Hematopoietic multipotent progenitor cell treated with erythropoietin and hydrocortisone succinate and interleukin-3 and kit ligand, for 6 days (in vitro differentiated cells): ENCODE data around the gene COL9A2.
"Not testable (repeated sequence)": the region's sequence is repeated elsewhere in the genome, so short reads cannot be mapped to it uniquely, and the experiment has no call there.

ENCODE experiments used
- DNase-seq: peaks from one replicate; pipeline ENCODE4 v3.0.0-alpha.2; 2015

COL9A2 gene

DNA sequence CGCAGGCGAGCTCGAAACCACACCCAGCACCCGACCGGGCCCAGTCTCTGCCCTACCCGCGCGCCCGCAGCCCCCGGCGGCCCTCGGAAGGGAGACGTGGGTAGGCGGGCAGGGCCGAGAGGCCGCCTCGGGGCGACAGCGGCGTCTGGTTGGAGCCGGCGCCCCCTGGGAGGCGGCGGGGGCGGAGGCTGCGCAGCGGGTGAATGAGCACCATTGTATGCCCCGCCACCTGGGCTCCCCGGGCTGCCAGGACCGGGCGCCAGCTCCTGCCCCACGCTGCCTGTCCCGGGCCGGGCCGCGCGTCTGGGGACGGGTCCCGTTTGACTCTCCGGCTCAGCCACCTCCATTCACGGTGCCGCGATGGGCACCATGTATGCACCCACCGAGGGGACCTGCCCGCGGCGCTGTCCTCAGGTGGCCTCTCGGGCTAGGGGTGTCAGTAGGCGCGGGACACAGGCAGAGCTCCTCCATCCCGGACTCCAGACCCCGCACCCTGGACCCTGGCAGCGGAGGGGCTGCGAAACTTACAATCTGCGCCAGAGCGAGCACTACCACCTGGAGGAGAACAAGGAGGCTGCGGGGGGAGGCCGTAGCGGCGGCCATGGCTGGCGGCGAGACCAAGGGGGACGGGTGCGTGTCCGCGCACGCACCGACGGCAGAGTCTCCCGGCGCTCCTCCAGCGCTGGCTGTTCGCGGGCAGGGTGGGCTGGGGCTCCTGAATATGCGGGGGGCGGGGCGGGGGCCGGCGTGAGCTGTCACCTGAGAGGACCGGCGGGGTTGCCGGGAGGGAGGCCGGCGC lies at the start of gene COL9A2:
TSS of gene COL9A2 (minus strand) at position 692 of the 799 bp plus-strand sequence. CDS start at position 603, 89 bp downstream.
- DNase-seq: peak; percentile 38

DNA sequence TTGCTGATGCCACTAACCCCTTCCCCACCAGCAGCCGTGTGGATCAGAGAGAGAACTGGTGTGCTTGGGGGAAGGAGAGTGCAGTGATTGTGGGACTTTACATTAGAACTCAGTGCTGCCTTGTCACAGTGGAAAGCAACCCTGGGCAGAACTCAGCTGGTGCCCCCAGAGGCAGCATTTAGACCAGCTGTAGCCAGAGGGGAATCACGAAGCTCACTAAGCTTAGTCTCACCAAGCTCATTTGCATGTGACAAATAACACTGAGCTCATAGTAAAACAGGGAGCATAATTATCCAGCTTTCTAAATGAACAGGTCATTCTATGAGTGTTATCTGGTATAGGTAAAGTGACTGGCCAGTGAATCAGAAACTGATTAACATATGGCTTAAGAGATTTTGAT lies 46.6 kb upstream of the COL9A2 start:
- peak; percentile 35 for DNase-seq

DNA sequence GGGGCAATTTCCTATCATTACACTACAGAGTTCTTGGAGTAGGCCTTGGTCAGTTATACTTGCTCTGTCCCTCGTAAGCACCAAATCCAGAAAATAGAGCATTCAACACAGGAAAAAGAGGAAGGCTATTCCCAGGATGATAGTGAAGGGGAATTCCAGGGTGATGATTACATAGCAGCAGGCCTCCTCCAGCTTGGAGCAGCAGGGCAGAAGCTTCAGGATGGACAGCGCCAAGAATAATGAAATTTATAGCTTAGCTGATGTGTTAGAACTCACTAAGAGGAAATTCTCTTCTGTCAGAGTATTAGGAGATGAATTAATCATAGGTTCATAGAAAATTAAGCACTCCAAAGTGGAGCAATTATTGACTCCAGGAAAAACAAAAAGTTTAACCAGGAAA lies 45.6 kb upstream of the COL9A2 start:
- no peak for DNase-seq

DNA sequence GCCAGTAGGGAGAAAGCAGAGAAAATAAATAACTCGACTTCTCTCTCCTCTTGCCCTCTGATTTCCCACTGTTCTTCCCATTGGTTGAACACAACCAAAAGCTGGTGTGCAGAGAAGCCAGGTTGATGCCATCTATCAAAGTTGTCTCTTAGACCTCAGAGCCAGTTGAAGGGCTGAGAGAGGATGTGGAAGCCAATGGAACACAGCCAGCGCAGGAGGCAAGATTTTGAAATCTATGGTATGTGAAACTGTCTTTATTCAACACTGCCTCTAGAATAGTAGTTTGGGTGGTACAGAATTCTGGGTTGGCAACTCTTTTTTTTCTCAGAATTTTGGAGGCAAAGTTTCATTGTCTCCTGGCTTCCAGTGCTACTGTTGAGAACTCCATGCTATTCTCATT lies 45.1 kb upstream of the COL9A2 start:
- no peak for DNase-seq

DNA sequence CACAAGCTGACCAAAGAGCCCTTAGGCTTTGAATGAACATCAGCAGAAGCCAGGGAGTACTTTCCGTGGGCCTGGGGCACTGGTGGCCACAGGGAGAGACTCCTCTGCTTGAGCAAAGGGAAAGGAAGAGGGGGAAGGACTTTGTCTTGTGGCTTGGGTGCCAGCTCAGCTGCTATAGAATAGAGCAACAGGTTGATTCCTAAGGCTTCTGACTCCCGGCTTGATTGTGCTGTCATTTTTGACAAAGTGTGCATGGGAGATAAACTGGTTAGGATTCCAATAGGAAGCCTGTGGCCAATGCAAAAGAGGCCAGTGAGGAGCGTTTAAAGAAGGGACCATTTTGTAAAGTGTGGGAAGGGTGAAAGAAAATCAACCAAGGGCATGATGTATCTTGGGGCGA lies 44.6 kb upstream of the COL9A2 start:
- DNase-seq: no peak

DNA sequence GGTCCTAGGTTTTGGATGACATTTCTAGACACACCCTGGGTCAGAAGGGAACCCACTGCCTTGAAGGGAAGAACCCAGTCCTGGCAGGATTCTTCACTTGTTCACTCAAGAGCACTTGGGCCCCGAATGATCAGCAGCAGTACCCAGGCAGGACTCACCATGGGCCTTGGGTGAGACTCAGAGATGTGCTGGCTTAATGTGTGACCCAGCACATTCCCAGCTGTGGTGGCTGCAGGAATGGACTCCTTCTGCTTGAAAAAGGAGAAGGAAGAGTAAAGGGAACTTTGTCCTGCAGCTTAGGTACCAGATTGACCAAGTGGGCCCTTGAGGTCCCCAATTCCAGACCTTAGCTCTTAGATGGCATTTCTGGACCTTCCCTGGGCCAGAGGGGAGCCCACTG lies 44.1 kb upstream of the COL9A2 start:
- no peak for DNase-seq

DNA sequence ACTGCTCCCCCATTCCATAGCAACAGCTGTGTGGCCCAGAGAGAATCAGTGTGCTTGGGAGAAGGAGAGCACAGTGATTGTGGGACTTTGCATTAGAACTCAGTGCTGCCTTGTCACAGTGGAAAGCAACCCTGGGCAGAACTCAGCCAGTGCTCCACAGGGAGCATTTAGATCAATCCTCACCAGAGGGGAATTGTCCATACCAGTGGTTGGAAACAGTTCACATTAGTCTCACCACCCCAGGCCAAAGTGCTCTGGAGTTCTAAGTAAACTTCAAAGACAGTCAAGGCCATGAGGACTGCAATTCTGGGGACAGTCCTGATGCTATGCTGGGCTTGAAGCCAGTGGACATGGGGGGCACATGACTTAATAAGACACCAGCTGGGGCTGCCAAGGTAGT lies 43.5 kb upstream of the COL9A2 start:
- no peak for DNase-seq

DNA sequence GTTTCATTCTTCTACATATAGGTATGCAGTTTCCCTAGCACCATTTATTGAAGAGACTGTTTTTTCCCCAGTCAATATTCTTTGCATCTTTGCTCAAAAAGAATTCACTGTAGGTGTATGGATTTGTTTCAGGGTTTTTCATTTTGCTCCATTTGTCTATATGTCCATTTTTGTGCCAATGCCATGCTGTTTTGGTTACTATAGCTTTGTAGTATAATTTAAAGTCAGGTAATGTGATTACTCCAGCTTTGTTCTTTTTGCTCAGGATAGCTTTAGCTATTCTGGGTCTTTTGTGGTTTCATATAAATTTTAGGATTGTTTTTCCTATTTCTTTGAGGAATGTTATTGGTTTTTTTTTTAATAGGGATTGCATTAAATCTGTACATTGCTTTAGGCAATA lies 40.5 kb upstream of the COL9A2 start:
- DNase-seq: no peak

DNA sequence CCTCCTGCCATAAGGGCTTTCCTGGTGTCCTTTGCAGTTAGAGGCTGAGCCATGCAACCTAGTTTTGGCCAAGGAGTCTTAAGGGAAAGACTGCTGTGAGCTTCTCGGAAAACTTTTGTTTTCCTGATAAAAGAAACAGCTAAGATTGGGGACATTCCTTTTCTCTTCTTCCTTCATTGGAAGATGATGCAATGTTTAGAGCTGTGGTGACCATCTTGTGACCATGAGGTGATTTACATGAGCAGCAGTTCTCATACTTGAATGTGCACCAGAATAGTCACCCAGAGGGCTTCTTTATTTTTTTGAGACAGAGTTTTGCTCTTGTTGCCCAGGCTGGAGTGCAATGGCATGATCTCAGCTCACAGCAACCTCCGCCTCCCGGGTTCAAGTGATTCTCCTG lies 36.0 kb upstream of the COL9A2 start:
- DNase-seq: no peak

DNA sequence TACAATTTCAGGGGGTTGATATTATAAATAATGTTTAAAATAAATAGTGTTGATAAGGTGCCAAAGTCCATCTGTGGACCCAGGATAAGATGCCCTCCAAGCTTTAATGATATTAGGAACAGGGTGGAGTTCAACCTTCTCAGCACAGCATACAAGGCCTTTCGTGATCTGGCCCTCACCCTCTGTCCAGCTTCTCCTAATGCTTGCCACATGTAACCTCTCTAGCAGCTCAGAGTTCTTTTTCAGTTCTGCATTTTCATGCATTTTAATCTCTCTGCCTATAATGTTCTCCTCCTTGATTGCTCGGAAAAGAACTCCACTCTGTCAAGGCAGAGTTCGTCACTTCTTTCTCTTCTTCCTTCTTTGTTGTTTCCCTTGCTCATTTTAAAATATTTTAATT lies 35.0 kb upstream of the COL9A2 start:
- DNase-seq: peak; percentile 41

DNA sequence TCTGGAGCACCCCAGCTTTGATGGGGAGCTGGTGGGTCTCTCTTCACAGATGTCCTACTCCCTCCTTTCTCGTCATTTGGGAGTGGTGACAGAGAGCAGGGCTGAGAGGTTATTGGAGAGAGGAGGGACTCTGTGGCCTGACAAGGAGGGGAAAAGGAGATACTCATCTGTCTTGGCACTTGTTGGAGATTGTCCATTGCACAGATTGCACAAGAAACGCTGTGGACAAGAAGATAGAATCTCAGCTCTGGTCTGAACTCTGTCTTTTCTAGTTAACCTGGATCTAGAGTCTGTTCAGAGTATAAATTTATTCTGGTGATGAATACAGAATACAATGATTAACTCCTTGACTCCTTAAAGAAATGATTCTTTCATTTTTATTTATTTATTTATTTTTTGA lies 34.0 kb upstream of the COL9A2 start:
- no peak for DNase-seq

DNA sequence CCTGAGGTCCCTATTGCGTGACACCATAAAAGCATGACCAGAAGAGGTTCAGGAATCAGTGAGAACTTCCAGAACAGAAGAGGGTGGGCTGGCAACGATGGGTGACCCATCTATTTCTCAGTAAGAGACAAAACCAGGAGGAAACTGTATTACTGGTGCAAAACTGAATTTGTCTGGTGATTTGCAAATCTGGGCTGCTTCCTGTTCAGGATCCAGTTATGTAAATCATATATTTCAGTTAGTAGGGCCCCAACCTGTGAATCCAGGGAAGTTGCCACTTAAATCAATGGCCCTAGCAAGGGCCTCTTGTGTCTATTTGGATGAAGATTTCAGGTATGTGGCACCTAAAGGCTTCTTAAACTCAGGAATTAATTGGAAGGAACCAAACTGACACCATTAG lies 33.3 kb upstream of the COL9A2 start:
- no peak for DNase-seq

DNA sequence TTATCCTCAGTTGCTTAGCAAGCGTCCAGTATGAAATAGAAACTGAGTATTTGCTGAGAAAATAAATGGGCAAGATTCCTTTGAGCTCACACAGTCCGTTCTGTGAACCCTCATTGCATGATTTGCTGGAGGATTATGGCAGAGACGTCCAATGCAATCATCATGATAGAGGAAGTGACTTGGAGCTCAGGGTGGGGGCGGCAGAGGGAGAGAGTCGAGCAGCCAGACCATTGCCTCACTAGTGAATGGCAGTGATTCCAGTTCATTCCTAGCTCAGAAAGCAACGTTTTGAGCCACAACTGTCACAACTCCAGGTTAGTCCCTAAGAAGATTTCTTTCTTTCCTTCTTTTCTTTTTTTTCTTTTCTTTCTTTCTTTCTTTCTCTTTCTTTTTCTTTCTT lies 27.5 kb upstream of the COL9A2 start:
- DNase-seq: peak; percentile 46

DNA sequence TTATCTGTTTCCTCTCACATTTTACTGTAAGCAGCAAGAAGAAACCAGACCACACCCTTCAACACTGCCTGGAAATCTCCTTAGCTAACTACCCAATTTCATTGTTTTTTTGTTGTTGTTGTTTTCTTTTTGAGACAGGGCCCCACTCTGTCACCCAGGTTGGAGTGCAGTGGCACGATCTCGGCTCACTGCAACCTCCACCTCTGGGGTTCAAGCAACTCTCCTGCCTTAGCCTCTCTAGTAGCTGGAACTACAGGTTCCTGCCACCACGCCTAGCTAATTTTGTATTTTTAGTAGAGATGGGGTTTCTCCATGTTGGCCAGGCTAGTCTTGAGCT lies 25.3 kb upstream of the COL9A2 start:
- DNase-seq: peak; percentile 39

DNA sequence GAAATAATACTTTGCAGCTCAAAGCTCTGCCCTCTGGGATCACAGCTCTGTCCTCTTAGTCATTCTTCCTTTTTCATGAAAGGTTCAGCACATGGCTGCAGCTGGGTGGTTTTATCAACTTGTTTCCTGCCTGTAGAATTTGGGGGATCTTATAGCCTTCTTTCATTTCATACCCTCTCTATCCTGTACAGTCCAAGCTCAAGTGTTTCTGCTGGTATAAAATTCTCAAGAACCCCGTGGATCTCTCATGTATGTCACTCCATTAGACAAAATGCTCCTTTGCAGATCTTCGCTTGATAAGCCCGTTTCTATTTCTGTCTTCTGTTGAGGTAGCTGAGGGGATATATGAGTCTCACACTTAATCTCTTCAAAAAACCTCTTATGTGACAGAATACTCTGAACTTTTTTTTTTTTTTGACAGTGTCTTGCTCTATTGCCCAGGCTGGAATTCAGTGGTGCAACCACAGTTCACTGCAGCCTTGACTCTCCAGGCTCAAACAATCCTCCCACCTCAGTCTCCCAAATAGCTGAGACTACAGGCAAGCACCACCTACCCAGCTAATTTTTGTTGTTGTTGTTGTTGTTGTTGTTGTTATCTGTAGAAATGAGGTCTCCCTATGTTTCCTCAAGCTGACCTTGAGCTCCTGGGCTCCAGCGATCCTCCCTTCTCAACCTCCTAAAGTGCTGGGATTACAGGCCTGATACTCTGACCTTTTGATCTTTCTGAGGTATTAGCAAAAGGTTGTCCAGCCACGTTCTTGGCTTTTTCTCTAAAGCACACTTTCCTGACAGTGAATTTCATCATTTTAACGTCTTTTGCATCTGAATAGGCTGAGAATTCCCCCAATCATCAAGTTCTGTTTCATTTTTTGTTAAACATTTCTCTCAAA lies 24.6 kb upstream of the COL9A2 start:
- DNase-seq: no peak

DNA sequence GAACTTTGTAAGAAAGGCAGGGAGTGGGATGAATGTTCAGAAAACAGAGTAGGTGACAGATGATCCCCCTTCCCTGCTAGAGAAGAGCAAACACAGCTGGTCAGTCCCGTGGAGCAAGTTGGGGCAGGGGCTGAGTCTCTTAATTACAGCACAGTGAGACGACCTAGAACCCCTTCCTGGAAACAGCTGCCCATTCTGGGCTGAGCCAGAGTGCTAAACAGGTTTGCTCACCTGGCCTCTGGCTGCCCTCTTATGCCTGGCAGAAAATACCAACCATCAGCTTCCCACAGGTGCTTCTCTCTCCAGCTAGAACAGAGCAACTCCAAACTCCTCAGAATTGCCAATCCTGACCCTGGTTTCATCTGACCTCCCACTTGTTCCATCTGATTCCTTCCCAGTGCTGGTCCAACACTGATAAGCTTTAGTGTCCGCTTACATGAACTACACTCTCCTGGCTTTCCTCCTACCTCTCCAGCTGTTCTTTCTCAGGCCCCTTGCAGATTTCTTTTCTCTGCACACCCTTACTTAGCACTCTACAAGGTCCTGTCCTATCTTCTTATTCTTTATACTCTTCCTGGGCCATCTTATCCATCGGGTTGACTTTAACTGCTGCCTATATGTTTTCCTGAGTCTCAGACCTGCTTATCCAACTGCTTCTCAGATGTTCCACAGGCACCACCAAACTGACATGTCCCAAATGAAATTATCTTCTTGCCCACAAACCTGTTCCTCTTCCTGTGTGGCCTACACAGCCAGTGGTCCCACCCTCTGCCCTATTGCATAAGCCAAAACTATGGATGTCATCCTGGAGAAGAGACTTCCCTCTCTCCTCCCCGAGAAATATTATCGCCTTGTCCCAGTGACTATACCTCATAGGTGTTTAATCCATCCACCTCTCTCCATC lies 22.6 kb upstream of the COL9A2 start:
- DNase-seq: peak; percentile 31

DNA sequence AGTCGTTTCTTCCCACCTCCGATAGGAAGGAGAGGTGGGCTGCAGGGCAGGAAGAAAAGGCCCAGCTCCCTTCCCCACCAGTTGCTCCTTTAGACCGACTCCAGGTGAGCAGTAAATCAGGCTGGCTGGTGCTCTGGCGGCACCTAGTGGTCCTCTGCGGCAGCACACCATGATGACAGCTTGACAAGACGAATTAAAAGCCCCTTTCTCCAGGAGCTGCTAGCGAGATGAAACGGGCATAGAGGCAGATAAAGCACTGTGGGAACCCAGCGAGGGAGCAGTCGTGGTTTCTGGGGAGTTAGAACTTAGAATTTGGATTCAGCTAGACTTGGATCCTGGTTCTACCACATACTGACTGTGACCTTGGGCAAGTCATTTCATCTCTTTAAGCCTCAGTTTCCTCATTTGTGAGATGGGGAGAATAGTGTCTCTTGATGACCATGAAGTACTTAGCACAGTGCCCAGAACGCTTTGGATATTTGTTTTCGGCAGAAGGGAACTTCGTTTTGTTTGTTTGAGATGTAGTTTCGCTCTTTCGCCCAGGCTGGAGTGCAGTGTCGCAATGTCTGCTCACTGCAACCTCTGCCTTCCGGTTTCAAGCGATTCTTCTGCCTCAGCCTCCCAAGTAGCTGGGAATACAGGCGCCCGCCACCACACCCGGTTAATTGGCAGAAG lies 21.8 kb upstream of the COL9A2 start:
- peak; percentile 90 for DNase-seq

DNA sequence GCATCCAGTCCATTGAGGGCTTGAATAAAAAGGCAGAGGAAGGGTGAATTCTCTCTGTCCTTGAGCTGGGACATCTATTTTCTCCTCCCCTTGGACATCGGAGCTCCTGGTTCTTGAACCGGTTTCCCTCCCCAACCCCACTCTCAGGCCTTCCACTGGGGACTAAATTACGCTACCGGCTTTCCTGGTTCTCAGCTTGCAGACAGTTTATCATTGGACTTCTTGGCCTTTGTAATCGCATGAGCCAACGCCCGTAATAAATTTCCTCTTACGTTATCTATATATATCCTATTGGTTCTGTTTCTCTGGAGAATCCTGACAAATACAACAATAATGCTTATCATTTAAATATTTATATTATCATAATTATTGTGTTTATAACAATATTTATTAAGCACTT lies 20.4 kb upstream of the COL9A2 start:
- DNase-seq: no peak

DNA sequence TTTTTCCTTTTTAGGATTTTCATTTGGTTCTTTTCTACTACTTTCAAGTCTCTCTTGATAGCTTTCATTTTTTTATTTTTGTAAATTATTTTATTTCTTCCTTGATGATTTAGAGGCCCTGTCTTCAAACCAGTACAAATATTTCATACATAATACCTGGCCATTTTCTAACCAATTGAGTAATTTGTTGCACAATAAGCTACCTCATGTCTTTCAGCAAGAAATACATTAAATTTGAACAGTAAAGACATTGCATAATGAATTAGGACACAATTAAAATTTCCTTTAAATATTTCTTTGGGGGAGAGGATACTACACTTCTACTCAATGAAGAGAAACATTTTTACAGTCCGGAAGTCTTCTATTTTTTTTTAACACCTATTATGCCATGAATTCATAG lies 15.6 kb upstream of the COL9A2 start:
- DNase-seq: no peak

DNA sequence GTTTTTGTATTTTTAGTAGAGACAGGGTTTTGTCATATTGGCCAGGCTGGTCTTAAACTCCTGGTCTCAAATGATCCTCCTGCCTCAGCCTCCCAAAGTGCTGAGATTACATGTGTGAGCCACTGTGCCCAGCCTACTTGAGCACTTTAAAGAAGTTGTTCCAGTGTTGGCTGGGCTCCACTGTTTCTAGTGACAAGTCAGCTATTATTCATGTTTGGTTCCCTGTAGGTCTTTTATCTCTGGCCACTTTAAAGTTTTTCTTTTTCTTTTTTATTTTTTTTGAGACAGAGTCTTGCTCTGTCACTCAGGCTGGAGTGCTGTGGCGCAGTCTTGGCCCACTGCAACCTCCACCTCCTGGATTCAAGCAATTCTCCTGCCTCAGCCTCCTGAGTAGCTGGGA lies 14.3 kb upstream of the COL9A2 start:
- DNase-seq: not testable (repeated sequence)

DNA sequence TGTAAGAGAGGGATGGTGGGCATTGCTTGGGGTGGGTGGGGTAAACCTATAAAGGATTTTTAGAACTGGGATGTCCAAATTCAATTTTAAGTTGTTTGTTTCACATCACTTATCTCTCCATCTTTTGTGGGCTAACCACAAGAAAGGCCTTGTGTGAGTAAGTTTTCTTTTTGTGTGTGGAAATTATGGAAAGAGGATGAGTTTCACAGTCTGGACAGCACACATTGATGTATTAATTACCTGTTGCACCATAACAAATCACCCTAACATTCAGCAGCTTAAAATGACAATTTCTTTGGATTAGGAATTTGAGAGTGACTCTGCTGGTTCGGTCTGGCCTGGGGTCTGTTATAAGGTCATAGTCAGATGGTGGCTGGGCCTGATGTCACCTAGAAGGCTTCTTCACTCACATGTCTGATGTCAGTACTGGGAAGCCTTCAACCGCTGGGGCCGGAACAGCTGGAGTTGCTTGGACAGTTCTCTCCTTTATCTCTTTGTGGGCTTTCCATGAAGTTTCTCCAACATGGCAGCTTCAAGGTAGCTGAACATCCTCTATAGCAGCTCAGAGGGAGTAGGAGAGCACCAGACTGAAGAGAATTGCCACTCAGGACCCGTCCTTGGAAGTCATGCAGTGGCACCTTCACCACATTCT lies 2.0 kb upstream of the COL9A2 start:
- no peak for DNase-seq

DNA sequence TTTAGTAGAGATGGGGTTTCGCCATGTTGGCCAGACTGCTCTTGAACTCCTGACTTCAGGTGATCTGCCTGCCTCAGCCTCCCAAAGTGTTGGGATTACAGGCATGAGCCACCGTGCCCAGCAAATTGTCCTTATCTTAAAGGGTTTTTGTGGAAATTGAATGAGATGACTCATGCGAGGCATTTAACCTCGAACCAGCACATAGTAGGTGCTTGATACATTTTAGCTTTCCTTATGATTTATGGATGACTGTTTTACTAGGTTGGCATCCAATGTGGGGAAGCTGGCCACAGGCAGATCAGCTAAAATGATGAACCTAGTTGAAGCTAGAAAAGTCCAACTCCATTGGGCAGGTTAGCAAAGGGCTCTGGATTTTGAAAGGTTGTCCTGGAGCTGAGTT lies 1.4 kb upstream of the COL9A2 start:
- no peak for DNase-seq
